Stimulated activated CD4-positive, alpha-beta T cell treated with anti-CD3 and anti-CD28 coated beads, Interleukin-12 subunit alpha, Interleukin-12 subunit beta, amount 100 ng/mL, for 48 hours (primary cell): ENCODE data around the gene CALM3.
"Not testable (repeated sequence)": the region's sequence is repeated elsewhere in the genome, so short reads cannot be mapped to it uniquely, and the experiment has no call there.

Source experiments
- DNase-seq, 3 donors: peaks; one replicate each; pipeline ENCODE4 v3.0.0-alpha.2; 2020; ENCODE audit warnings: low read depth in 2 of 3, low spot score in 1 of 3

CALM3 gene

GRCh38 chr19:46601318-46602224 lies at the start of gene CALM3:
TSS of gene CALM3 (plus strand) at chr19:46601330. CDS start at chr19:46601435, 105 bp downstream.
- no peak for DNase-seq

GRCh38 chr19:46552891-46553290 lies 48.2 kb upstream of the CALM3 start:
- DNase-seq: no peak

- DNase-seq: no peak
Measured at GRCh38 chr19:46554161-46554560, 47.0 kb upstream of the CALM3 start.

GRCh38 chr19:46555628-46556280 lies 45.4 kb upstream of the CALM3 start:
- DNase-seq: no peak

GRCh38 chr19:46556471-46556870 lies 44.7 kb upstream of the CALM3 start:
- not testable (repeated sequence) for DNase-seq

GRCh38 chr19:46559203-46559602 lies 41.9 kb upstream of the CALM3 start:
- DNase-seq: no peak

GRCh38 chr19:46559675-46560074 lies 41.5 kb upstream of the CALM3 start:
- DNase-seq: not testable (repeated sequence)

GRCh38 chr19:46564701-46565100 lies 36.4 kb upstream of the CALM3 start:
- no peak for DNase-seq

GRCh38 chr19:46571495-46571894 lies 29.6 kb upstream of the CALM3 start:
- no peak for DNase-seq

- DNase-seq: no peak
Measured at GRCh38 chr19:46573679-46574498, 27.2 kb upstream of the CALM3 start.

GRCh38 chr19:46574533-46574932 lies 26.6 kb upstream of the CALM3 start:
- DNase-seq: peak; percentile 9 to 25 (median 21)

- DNase-seq: no peak
Measured at GRCh38 chr19:46578450-46578849, 22.7 kb upstream of the CALM3 start.

GRCh38 chr19:46579361-46579879 lies 21.7 kb upstream of the CALM3 start:
- DNase-seq: peak in 2 of 3 donors; percentile 45 to 57

- DNase-seq: no peak
Measured at GRCh38 chr19:46580247-46580646, 20.9 kb upstream of the CALM3 start.

GRCh38 chr19:46585539-46585938 lies 15.6 kb upstream of the CALM3 start:
- DNase-seq: no peak

GRCh38 chr19:46586294-46586693 lies 14.8 kb upstream of the CALM3 start:
- no peak for DNase-seq

GRCh38 chr19:46587861-46588260 lies 13.3 kb upstream of the CALM3 start:
- DNase-seq: no peak

GRCh38 chr19:46591254-46591653 lies 9.9 kb upstream of the CALM3 start:
- no peak for DNase-seq

- no peak for DNase-seq
Measured at GRCh38 chr19:46591870-46592269, 9.3 kb upstream of the CALM3 start.

GRCh38 chr19:46596008-46596407 lies 5.1 kb upstream of the CALM3 start:
- no peak for DNase-seq

- no peak for DNase-seq
Measured at GRCh38 chr19:46598372-46598917, 2.7 kb upstream of the CALM3 start.
